HepG2 (cell line): Measurements from ENCODE around the gene AGTPBP1. TPM values are rescaled to one million over a fixed set of nuclear protein-coding genes. Genes with fewer than 3 reads are reported as not detected.

Experiments used
- ATAC-seq: fragments of 200-7000 bp; cut with Tn5 transposase; 3 replicates; pipeline ENCODE4 v1.9.1; 2020; ENCODE audit warnings: mild to moderate bottlenecking, moderate library complexity
- BruUV-seq: library from RNA; stranded (reverse); fragments of 400-500 nt; replicated peaks from 2 replicates; lab custom pipeline; 2021; lab: Mats Ljungman, UMichigan
- CTCF ChIA-PET: fragments of 300-600 bp; formaldehyde crosslinking; extraction: SDS; loops from one replicate; lab custom pipeline; 2021; ENCODE audit warnings: low total read pairs, inconsistent platforms, low intra/inter-chr PET ratio; lab: Yijun Ruan, JAX
- POLR2A ChIA-PET: fragments of 350-600 bp; sonication (Branson Sonifier 250); formaldehyde crosslinking; loops from one replicate; lab custom pipeline; 2020; ENCODE audit warnings: antibody characterized with exemption, inconsistent platforms; lab: Yijun Ruan, JAX
- DNase-seq: peaks from one replicate; pipeline ENCODE4 v3.0.0-alpha.2; 2015; ENCODE audit warnings: low spot score
- FAIRE-seq: peaks from 3 replicates; lab custom pipeline; 2011; peaks lifted over from hg19 to GRCh38; lab: Jason Lieb, UNC
- H2AFZ ChIP-seq: one replicate; pipeline ENCODE4 v1.6.1; 2011; ENCODE audit warnings: low read length, inconsistent platforms
- H3K27ac ChIP-seq: fragments of 300-600 bp; 3 replicates; pipeline ENCODE4 v1.8.0; 2011; ENCODE audit warnings: mixed run types, mild to moderate bottlenecking, mixed read lengths, low read length, inconsistent platforms; ENCODE audit not compliant: insufficient read depth; ENCODE audit errors: extremely low read length
- H3K27me3 ChIP-seq, 2 experiments: fragments of 200-600 bp in 1 of 2; 2 replicates in 1 of 2; 3 replicates in 1 of 2; pipeline versions ENCODE4 v1.6.0 to v1.8.0; 2011; ENCODE audit warnings: low read length in 2 of 2, mild to moderate bottlenecking in 2 of 2, moderate library complexity in 2 of 2, inconsistent platforms in 1 of 2; ENCODE audit not compliant: insufficient read depth in 2 of 2, control insufficient read depth in 1 of 2
- H3K36me3 ChIP-seq, 2 experiments: fragments of 200-600 bp in 1 of 2; replicated peaks in 1 of 2; 2 replicates in 1 of 2; 3 replicates in 1 of 2; pipeline versions ENCODE4 v1.5.1 to v1.8.0; 2011; ENCODE audit warnings: low read length in 2 of 2, inconsistent platforms in 1 of 2; ENCODE audit not compliant: insufficient read depth in 2 of 2, control insufficient read depth in 1 of 2
- H3K4me1 ChIP-seq: 2 replicates; pipeline ENCODE4 v1.5.1; 2012; ENCODE audit warnings: low read length, inconsistent platforms; ENCODE audit not compliant: insufficient read depth
- H3K4me2 ChIP-seq: 2 replicates; pipeline ENCODE4 v1.6.0; 2011; ENCODE audit warnings: low read depth, low read length, inconsistent platforms
- H3K4me3 ChIP-seq, 3 experiments: fragments of 200-600 bp in 1 of 3; sonication (generic), shearing (Covaris generic) in 1 of 3; replicated peaks in 1 of 3; 2 replicates each; pipeline ENCODE4 v1.5.1; 2011 to 2016; ENCODE audit warnings: low read length in 3 of 3, inconsistent platforms in 2 of 3, low read depth in 2 of 3, mild to moderate bottlenecking in 2 of 3, control low read depth in 1 of 3, mixed read lengths in 1 of 3; ENCODE audit not compliant: insufficient read depth in 1 of 3
- H3K79me2 ChIP-seq: one replicate; pipeline ENCODE4 v1.6.1; 2011; ENCODE audit warnings: low read length, inconsistent platforms; ENCODE audit not compliant: insufficient read depth
- H3K9ac ChIP-seq: 2 replicates; pipeline ENCODE4 v1.6.0; 2011; ENCODE audit warnings: mild to moderate bottlenecking, low read depth, low read length, inconsistent platforms; ENCODE audit not compliant: insufficient read depth
- H3K9me3 ChIP-seq: 2 replicates; pipeline ENCODE4 v1.5.1; 2012; ENCODE audit warnings: mild to moderate bottlenecking, low read length
- H4K20me1 ChIP-seq: 2 replicates; pipeline ENCODE4 v1.6.0; 2011; ENCODE audit warnings: inconsistent platforms, mild to moderate bottlenecking, low read length, moderate library complexity; ENCODE audit not compliant: insufficient read depth
- ATF7-NPFF ChIP-seq: sonication (generic); formaldehyde crosslinking; IDR thresholded peaks from 2 replicates; pipeline ENCODE4 v1.8.1; 2023; ENCODE audit warnings: mild to moderate bottlenecking, low read depth, missing genetic modification reagents, moderate library complexity
- BHLHE40 ChIP-seq: IDR thresholded peaks from 2 replicates; pipeline ENCODE4 v1.6.1; 2011; ENCODE audit warnings: low read length, improper control_type of control experiment
- HNF4G ChIP-seq, 2 experiments: sonication (generic) in 1 of 2; formaldehyde crosslinking in 1 of 2; IDR thresholded peaks; 2 replicates each; pipeline versions ENCODE4 v1.4.0 to v1.6.1; 2011 to 2020; ENCODE audit warnings: borderline replicate concordance in 2 of 2, low read depth in 2 of 2, mild to moderate bottlenecking in 2 of 2, low read length in 1 of 2, missing genetic modification reagents in 1 of 2, moderate library complexity in 1 of 2
- KLF16 ChIP-seq, 2 experiments: sonication (generic) in 1 of 2; formaldehyde crosslinking in 1 of 2; IDR thresholded peaks; 2 replicates each; pipeline versions ENCODE4 v1.6.1 to v1.8.0; 2016 to 2023; ENCODE audit warnings: missing genetic modification reagents in 2 of 2, missing compliant biosample characterization in 1 of 2
- MAFG ChIP-seq: sonication (generic); formaldehyde crosslinking; IDR thresholded peaks from 2 replicates; pipeline ENCODE4 v1.5.1; 2020; ENCODE audit warnings: mild to moderate bottlenecking, missing genetic modification reagents
- MBNL3 ChIP-seq: fragments of 250-450 bp; sonication (Bioruptor Pico); conservative IDR thresholded peaks from 2 replicates; pipeline ENCODE4 v1.8.0; 2022; ENCODE audit warnings: mild to moderate bottlenecking, inconsistent platforms
- MLXIP ChIP-seq: sonication (generic); formaldehyde crosslinking; IDR thresholded peaks from 2 replicates; pipeline ENCODE4 v1.9.0; 2021; ENCODE audit warnings: missing genetic modification reagents, borderline replicate concordance
- MTA1 ChIP-seq: sonication (generic); formaldehyde crosslinking; IDR thresholded peaks from 2 replicates; pipeline ENCODE4 v1.4.0; 2020; ENCODE audit warnings: missing genetic modification reagents, mild to moderate bottlenecking, borderline replicate concordance
- TCF7 ChIP-seq: sonication (generic); IDR thresholded peaks from 2 replicates; pipeline ENCODE4 v1.6.1; 2016; ENCODE audit warnings: antibody characterized with exemption, low read depth
- U2AF1 ChIP-seq: fragments of 200-400 bp; formaldehyde crosslinking; optimal IDR thresholded peaks from 2 replicates; pipeline ENCODE3; 2017; ENCODE audit warnings: mild to moderate bottlenecking, low read depth, low read length
- ZNF280B ChIP-seq: sonication (generic); formaldehyde crosslinking; IDR thresholded peaks from 2 replicates; pipeline ENCODE4 v1.5.0; 2020; ENCODE audit warnings: missing genetic modification reagents, mild to moderate bottlenecking, borderline replicate concordance
- ZNF317 ChIP-seq: sonication (generic); formaldehyde crosslinking; IDR thresholded peaks from 2 replicates; pipeline ENCODE4 v1.5.0; 2020; ENCODE audit warnings: mild to moderate bottlenecking, missing genetic modification reagents
- ZNF337 ChIP-seq: sonication (generic); formaldehyde crosslinking; IDR thresholded peaks from 2 replicates; pipeline ENCODE4 v1.5.1; 2020; ENCODE audit warnings: missing genetic modification reagents, low read depth, mild to moderate bottlenecking, borderline replicate concordance
- WGBS: methylation state at CpG from one replicate; pipeline ENCODE4 v1.1.6; 2017; ENCODE audit warnings: low lambda C conversion rate; 5-methylcytosine and 5-hydroxymethylcytosine counted together
- in situ Hi-C: cut with HindIII; loops from 2 replicates; pipeline ENCODE4 v1.10.0; 2017; ENCODE audit warnings: low pct_unique_long_range_greater_than_20kb; ENCODE audit not compliant: extremely low pct_ligation_motif_present
- intact Hi-C: fragments of 100-400 bp; cut with micrococcal nuclease; formaldehyde crosslinking; loops from one replicate; pipeline ENCODE4 v1.10.0; 2022; ENCODE audit not compliant: unreplicated experiment
- polyA plus RNA-seq, 8 experiments: library from polyadenylated mRNA; depleted of rRNA in 3 of 8; stranded (reverse) in 7 of 8; unstranded in 1 of 8; fragments of >200 nt; fragmentation: Illumina TruSeq in 4 of 8; extraction: Trizol in 4 of 8; gene quantifications; 2 replicates each; pipeline versions ENCODE4 v1.2.1 to v1.2.3, GENCODE V29; 2011 to 2016; ENCODE audit warnings: low read depth in 4 of 8, missing spikeins in 1 of 8, mixed read lengths in 1 of 8; ENCODE audit not compliant: insufficient read depth in 1 of 8
- total RNA-seq, 5 experiments: library from RNA; depleted of rRNA; stranded (reverse); fragments of >200 nt; fragmentation: Illumina TruSeq; extraction: Trizol; gene quantifications; 2 replicates each; pipeline ENCODE4 v1.2.3, GENCODE V29; 2016; ENCODE audit warnings: low read depth in 1 of 5

Gene AGTPBP1
- total and polyA plus RNA-seq, 2 of the 13 experiments (the other 11 are each of a cell fraction or from before 2014, with no cell fraction given): 9.7 to 22.3 TPM

DNA sequence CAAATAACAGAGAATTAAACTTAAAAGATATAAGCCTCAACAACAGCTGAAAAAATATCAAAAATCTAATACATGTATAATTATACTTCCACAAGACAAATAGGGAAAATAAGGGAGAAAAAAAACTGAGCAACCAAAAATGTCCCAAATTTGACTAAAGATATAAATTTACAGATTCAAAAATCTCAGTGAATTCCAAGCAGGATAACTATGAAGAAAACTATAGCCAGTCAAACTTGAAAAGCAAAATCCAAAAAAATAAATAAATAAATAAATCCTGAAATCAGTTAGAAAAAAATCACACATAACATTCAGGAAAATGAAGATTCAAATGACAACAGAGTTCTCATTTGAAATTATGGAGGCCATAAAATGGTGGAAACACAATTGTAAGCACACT is 56.7 kb downstream of the AGTPBP1 start:
- BruUV-seq: no TSS peak
- Histone ChIP-seq H3K9ac (no peak overlapping the region), H3K4me3 (no peak overlapping the region), H2AFZ (no peak overlapping the region), H3K79me2 (no peaks in the 10 kb centered on the region), H3K27ac (no peak overlapping the region), H3K4me2 (no peak overlapping the region), H3K36me3 (no peaks in the 10 kb centered on the region), H3K4me1 (no peaks in the 10 kb centered on the region), H3K27me3 (no peaks in the 10 kb centered on the region), H3K9me3 (no peaks in the 10 kb centered on the region), H4K20me1 (no peaks in the 10 kb centered on the region)
- no peak for FAIRE-seq
- CTCF ChIA-PET: no interaction called here
- DNase-seq: no peak
- intact Hi-C loops: no loop called here
- no peak for ATAC-seq
- TF ChIP-seq MBNL3: no peak
- no peak for TF ChIP-seq U2AF1
- no peak for TF ChIP-seq MTA1 (CRISPR knock-in tag)
- no peak for TF ChIP-seq BHLHE40
- peak; percentile 72; the same call in 1 of the 2 replicates for TF ChIP-seq ZNF317
- in situ Hi-C loops: loop anchor here (25.0 kb wide), 1 partner anchor 102 kb away; no protein-coding TSS in a partner anchor
- POLR2A ChIA-PET: no interaction called here

DNA sequence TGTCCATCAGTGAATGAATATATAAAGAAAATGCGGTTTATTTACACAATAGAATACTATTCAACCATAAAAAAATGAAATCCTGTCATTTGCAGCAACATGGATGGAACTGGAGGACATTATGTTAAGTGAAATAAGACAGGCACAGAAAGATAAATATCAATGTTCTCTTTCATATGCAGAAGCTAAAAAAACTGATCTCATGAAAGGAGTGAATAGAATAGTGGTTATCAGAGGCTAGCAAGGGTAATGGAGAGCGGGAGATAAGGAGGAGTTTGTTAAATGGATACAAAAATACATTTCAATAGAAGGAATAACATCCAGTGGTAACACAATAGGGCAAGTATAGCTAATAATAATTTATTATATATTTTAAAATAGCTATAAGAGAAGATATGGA is 65.0 kb downstream of the AGTPBP1 start:
- Histone ChIP-seq H3K27ac (no peak overlapping the region), H3K79me2 (no peaks in the 10 kb centered on the region), H3K9ac (no peak overlapping the region), H3K4me1 (no peaks in the 10 kb centered on the region), H4K20me1 (no peaks in the 10 kb centered on the region), H2AFZ (no peak overlapping the region), H3K4me2 (no peak overlapping the region), H3K27me3 (no peaks in the 10 kb centered on the region), H3K36me3 (peaks cover 0 to 2% of the 10 kb centered on the region in 2 experiments; a peak in 2 of 5 replicates), H3K9me3 (no peaks in the 10 kb centered on the region), H3K4me3 (no peak overlapping the region)
- DNase-seq (no peak), FAIRE-seq (no peak), ATAC-seq (no peak)
- WGBS: 94% methylated on average over 2 of the region's 2 CpGs
- no peak for TF ChIP-seq ZNF337
- no peak for TF ChIP-seq MLXIP (CRISPR knock-in tag)
- no peak for TF ChIP-seq MAFG (CRISPR knock-in tag)
- TF ChIP-seq HNF4G (IDR thresholded peaks at IDR 0.05; ENCODE audit: borderline replicate concordance, low read depth, low read length): no peak
- no peak for TF ChIP-seq HNF4G (CRISPR knock-in tag; IDR thresholded peaks at IDR 0.05; ENCODE audit: borderline replicate concordance, low read depth)
- no peak for TF ChIP-seq ZNF280B (CRISPR knock-in tag)
- no peak for TF ChIP-seq TCF7
- no peak for TF ChIP-seq KLF16 (CRISPR knock-in tag; IDR thresholded peaks at IDR 0.05)
- no peak for TF ChIP-seq ATF7-NPFF (CRISPR knock-in tag)
- intact Hi-C loops (no loop called here), in situ Hi-C loops (loop anchor here (25.0 kb wide), 1 partner anchor 111 kb away; no protein-coding TSS in a partner anchor)
- no TSS peak for BruUV-seq
- ChIA-PET CTCF (no interaction called here), POLR2A (no interaction called here)
